GM12801 (cell line): ENCODE results near the gene ZNF599.

Experiments
- TF ChIP-seq, protein P1 (sequence below): IDR thresholded peaks from one replicate; pipeline ENCODE4 v1.5.1; 2011; ENCODE audit warnings: control low read depth; ENCODE audit not compliant: insufficient read length; ENCODE audit errors: extremely low read depth

ZNF599 gene

DNA sequence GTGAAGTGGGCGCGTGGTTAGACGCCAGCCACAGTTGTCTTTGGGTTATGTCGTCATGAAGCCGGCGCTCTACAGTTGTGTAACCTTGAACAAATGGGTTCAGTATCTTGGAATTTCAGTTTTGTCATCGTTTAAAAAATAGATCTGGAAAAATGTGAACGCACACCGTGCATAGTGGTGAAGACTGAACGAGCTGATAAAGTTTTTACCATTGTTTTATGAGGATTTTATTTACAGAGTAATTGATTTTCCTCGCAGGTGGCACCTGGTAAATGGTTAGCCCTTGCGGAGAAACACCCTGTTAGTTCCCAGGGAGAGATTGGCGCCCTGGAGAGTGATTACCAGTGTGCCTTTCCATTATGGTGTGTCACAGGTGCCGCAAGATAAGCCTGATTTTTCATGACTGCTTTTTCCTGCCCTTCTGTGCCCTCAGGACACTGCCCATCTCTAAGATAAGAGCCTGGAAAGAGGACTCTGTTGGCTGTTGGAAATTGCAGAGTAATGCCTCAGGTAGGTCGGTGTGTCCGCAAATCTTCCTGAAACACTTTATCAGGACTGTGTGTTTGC lies 38.4 kb downstream of the ZNF599 start:
- TF ChIP-seq, protein P1, sequence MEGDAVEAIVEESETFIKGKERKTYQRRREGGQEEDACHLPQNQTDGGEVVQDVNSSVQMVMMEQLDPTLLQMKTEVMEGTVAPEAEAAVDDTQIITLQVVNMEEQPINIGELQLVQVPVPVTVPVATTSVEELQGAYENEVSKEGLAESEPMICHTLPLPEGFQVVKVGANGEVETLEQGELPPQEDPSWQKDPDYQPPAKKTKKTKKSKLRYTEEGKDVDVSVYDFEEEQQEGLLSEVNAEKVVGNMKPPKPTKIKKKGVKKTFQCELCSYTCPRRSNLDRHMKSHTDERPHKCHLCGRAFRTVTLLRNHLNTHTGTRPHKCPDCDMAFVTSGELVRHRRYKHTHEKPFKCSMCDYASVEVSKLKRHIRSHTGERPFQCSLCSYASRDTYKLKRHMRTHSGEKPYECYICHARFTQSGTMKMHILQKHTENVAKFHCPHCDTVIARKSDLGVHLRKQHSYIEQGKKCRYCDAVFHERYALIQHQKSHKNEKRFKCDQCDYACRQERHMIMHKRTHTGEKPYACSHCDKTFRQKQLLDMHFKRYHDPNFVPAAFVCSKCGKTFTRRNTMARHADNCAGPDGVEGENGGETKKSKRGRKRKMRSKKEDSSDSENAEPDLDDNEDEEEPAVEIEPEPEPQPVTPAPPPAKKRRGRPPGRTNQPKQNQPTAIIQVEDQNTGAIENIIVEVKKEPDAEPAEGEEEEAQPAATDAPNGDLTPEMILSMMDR: no peak

DNA sequence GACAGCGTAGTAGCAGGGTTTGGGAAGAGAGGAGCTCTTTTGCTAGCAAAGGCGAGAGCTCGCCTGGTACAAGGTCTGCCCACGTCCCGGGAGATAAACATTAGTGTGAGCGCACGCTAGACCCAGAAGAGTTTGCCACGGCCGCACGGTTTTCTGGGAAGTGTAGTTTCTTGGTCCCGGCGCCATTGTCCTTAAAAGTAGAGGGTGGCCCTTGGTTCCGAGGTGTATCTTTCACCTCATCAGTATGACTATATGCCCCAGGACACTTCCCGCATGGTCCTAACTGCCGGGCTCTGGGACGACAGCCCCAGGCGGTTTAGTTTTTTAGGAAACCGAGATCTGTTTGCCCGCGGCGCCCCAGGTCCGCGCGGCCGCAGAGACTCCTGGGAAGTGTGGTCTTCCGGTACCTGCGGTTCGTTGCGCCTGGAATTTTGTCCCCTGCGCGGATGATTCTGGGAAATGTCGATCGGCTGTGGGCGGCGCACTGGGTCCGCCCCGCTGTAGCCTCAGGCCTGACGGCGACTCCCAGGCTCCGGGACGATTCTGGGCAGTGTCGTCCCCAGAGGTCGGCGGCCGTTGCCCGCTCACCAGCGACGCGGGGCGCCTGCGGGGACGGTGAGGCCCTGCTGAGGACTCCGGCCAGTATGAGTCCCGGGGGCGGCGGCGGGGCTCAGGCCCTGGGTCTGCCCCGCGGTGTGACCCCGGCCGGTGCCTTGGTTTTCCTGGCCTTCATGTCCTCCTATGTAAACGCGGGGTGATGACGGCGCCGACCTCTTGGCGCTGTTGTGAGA lies 39.1 kb downstream of the ZNF599 start, which contains the start of gene ZNF181:
Gene ZNF181 (plus strand): TSS at position 498 of the 791 bp plus-strand sequence. CDS start 795 bp downstream, outside the sequence.
- TF ChIP-seq, protein P1: no peak

DNA sequence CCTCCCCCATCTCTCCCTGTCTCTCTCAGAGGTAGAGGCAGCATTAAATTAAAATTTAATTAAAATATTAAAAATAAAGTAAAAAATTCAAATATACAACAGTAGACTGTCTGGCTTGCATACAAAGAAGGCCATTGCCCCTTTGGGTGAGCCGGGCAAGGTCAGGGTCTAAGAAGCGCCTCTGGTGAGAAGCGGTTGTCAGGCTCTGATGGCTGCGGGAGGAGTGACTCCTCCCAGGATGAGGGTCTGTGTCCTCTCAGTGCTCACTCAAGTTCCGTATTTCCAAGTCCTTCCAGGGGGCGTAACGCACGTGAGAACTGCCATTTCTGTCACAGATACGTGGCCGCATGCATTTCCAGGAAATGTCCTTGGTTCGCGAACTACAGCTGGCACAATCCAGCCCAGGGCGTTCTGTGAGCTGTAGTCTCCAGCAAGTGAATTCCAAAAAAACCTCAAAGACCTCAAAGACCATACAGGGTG lies 39.7 kb downstream of the ZNF599 start:
- TF ChIP-seq, protein P1: no peak

DNA sequence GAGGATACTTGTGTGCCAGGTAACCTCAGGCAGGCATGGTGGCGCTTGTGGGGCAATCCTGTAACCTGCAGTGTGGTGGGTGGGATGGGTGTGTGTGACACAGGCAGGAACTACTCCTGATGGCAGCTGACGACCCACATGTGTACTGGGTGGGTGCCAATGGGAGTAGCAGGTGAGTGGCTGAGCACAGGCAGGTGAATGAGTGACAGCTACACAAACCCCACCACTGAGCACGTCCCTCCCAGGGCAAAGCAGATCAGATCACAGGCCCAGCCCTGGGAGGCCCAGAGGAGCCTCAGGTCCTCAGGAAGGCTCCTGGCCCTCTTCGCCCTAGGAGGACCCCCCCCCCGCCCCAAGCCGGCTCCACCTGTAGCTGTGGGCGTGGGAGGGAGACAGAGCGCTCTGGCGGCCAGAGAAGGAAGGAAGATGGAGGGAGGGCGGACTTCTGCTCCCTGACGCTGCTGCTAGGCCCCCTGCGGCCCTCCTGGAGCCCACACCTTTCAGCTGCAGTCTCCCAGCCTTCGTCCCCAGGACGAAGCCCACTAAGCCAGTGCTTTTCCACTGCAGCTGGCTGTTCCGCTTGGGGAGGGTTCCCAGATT lies 40.3 kb downstream of the ZNF599 start:
- TF ChIP-seq, protein P1: no peak

DNA sequence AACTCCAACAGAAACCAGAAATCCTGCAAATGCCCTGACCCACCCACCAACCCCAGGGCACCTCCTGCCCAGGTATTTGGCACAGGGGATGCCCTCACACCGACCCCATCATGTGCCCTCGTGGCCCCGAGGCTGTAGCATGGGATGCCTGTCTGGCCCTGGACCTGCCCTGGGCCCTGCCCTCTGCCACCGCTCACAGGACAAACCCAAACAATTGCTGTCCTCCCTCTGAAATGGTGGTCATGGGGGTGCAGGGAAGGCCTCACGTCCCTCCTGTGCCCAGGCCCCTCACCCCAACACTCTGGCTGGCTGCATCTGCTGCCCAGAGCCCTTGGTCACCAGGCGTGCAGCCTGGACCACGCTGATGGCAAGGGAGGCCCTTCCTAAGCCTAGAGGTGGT lies 41.1 kb downstream of the ZNF599 start:
- TF ChIP-seq, protein P1: no peak

DNA sequence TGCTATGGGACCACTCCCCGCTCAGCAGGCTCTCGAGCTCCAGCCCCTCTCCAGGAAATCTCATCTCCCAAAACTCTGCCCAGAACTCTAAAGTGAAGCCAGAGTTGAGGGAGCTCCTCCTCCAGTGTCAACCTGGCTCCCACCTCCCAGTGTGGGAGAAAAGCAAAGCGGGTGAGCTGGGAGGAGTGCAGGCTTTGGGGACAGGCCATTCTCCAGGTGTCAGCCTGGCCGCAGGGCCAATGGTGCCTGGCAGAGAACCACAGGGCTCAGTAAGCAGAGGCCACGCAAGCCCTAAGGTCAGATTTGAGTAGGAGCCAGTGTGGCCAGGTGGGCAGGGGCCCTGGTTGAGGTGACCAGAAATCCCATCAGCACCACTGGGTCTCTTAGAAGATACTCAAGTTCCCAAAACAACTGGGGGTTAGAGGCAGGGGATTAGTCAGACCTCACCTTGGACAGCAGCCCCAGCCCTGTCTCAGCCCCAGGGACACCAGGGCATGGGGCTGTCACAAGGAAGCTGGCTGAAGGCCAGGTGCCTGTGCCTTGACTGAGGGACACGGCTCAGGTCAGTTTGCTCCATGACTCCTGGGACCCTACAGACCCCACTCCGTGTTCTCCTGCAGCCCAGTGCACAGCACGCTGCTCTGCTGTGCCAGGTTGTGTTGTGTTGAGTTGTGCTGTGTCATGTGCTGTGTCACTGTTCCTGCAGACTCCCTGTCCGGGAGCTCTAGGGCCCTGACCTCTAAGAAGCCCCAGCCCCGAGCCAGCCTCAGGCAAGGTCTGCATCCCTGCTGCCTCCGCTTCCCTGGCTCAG lies 41.8 kb downstream of the ZNF599 start:
- TF ChIP-seq, protein P1: no peak

DNA sequence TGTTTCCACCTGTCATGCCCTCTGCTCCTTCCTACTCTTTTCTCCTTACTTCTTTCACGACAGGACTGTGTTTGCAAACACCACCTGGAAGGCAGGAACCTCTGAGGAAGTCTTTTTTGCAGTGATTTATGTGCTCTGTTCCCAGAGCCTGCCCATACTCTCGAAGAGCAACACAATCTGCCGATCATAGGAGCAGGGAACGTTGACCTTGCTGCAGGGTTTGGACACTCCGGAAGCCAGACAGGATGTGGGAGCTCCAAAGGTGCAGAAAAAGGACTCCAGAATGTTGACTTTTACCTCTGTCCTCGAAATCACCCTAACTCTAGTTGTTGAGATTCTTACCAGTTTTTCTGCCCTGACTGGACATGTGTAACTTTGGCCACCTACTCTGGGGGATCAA lies 47.6 kb downstream of the ZNF599 start:
- TF ChIP-seq, protein P1: no peak
